CD4-positive, alpha-beta T cell (primary cell): Measurements from ENCODE around the gene FGF5. TPM values are rescaled to one million over a fixed set of nuclear protein-coding genes. Genes with fewer than 3 reads are reported as not detected.

Source experiments
- ATAC-seq: fragments of 200-7000 bp; cut with Tn5 transposase; one replicate; pipeline ENCODE4 v1.10.0; 2022; ENCODE audit warnings: mild to moderate bottlenecking; ENCODE audit not compliant: poor library complexity
- CTCF ChIA-PET: fragments of 350-600 bp; sonication (Branson Sonifier 250); formaldehyde crosslinking; loops from one replicate; lab custom pipeline; 2021; ENCODE audit warnings: antibody characterized with exemption, inconsistent platforms; lab: Charles Lee
- POLR2A ChIA-PET: fragments of 350-600 bp; sonication (Branson Sonifier 250); formaldehyde crosslinking; loops from one replicate; lab custom pipeline; 2021; ENCODE audit warnings: antibody characterized with exemption, inconsistent platforms; lab: Charles Lee
- DNase-seq, 14 experiments: peaks; one replicate each; pipeline ENCODE4 v3.0.0-alpha.2; 2013 to 2020; ENCODE audit warnings: mixed read lengths in 2 of 14
- H3K27ac ChIP-seq, 2 donors: one replicate each; pipeline versions ENCODE4 v1.5.1 to v1.7.0; 2013; ENCODE audit warnings: low read length in 2 of 2, low read depth in 1 of 2, mild to moderate bottlenecking in 1 of 2
- H3K27me3 ChIP-seq, 2 experiments: 1 replicate in 1 of 2; 2 replicates in 1 of 2; pipeline versions ENCODE4 v1.6.1 to v1.7.0; 2013; ENCODE audit warnings: low read length in 2 of 2, control low read depth in 1 of 2, mild to moderate bottlenecking in 1 of 2, moderate library complexity in 1 of 2; ENCODE audit not compliant: insufficient read depth in 2 of 2, control insufficient read depth in 1 of 2
- H3K36me3 ChIP-seq: one replicate; pipeline ENCODE4 v1.6.1; 2013; ENCODE audit warnings: low read length, control low read depth; ENCODE audit not compliant: insufficient read depth
- H3K4me1 ChIP-seq: one replicate; pipeline ENCODE4 v1.6.1; 2013; ENCODE audit warnings: low read length, control low read depth; ENCODE audit not compliant: insufficient read depth
- H3K4me3 ChIP-seq: one replicate; pipeline ENCODE4 v1.5.1; 2013; ENCODE audit warnings: mild to moderate bottlenecking, low read length, moderate library complexity
- H3K9me3 ChIP-seq, 2 experiments: 1 replicate in 1 of 2; 2 replicates in 1 of 2; pipeline versions ENCODE4 v1.6.1 to v1.7.0; 2013; ENCODE audit warnings: low read length in 2 of 2, mild to moderate bottlenecking in 2 of 2, control low read depth in 1 of 2, moderate library complexity in 1 of 2; ENCODE audit not compliant: control insufficient read depth in 1 of 2, insufficient read depth in 1 of 2
- H3K27ac Mint-ChIP-seq: one replicate; pipeline ENCODE4 v1.8.0; 2020; ENCODE audit warnings: mixed read lengths
- H3K27me3 Mint-ChIP-seq: one replicate; pipeline ENCODE4 v1.8.0; 2021; ENCODE audit warnings: mixed read lengths
- H3K36me3 Mint-ChIP-seq: one replicate; pipeline ENCODE4 v1.8.0; 2021; ENCODE audit warnings: low read depth, mixed read lengths
- H3K4me1 Mint-ChIP-seq: one replicate; pipeline ENCODE4 v1.8.0; 2021; ENCODE audit warnings: low read depth, mixed read lengths
- H3K4me3 Mint-ChIP-seq: one replicate; pipeline ENCODE4 v1.8.0; 2020; ENCODE audit warnings: mild to moderate bottlenecking, mixed read lengths
- H3K9me3 Mint-ChIP-seq: one replicate; pipeline ENCODE4 v1.8.0; 2020; ENCODE audit warnings: mixed read lengths
- intact Hi-C, 2 experiments: fragments of 100-400 bp; cut with DNase I in 1 of 2; cut with micrococcal nuclease in 1 of 2; formaldehyde crosslinking; loops; one replicate each; pipeline versions ENCODE4 v1.15.1 to v1.9.0; 2023 to 2025; cut with DNase I, micrococcal nuclease
- total RNA-seq, 174 experiments: library from RNA in 2 of 174; stranded (reverse) in 2 of 174; gene quantifications; one replicate each; pipeline ENCODE4 v1.2.3 and lab custom pipeline; 2021 to 2026
- TF ChIP-seq, protein P1 (sequence below): fragments of 200-600 bp; IDR thresholded peaks from one replicate; pipeline ENCODE4 v1.8.0; 2022; ENCODE audit warnings: antibody characterized with exemption, mild to moderate bottlenecking

The FGF5 gene
- total RNA-seq, 2 experiments from 2014 or later, result 0.05 to 0.06 TPM

DNA sequence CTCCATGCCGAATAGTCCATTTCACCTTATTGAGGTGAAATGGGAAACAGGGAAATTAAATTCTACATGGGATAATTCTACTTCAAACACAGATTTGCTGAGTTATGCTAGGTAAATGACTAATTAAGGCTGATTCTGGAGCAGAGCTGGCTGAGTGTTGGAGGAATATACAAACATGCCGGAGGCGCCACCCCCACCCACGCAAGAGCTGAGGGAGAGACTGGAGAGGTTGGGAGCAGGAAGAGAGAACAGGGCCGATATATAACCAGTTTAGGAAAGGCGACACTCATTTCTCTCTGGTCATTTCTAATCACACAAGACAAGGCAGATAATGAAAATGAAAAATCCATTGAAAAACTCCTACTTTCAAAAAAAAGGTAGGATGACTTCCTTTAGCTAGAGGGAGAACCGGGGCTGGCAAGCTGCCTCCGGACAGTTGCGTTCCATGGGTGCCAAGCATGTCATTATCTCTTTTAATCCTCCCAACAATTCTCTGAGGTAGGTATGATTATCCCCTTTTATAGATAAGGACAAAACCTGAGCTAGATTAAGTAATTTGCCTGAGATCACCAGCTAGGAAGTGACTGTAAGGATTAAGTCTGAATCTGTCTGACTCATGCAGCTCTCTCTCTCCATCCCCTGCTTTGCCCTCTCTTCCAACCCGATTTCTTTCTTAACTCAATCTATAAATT lies 41.5 kb downstream of the FGF5 start:
- ATAC-seq, result no peak
- POLR2A ChIA-PET, result no interaction called here
- Histone ChIP-seq H3K4me3 (no peak overlapping the region), H3K27me3 (peaks cover 0 to 15% of the 10 kb centered on the region in 2 experiments), H3K27ac (no peak overlapping the region), H3K4me1 (no peaks in the 10 kb centered on the region), H3K9me3 (peaks cover 0 to 3% of the 10 kb centered on the region in 2 experiments), H3K36me3 (no peaks in the 10 kb centered on the region)
- no peaks in the 10 kb centered on the region for H3K4me1 Mint-ChIP-seq
- H3K4me3 Mint-ChIP-seq, result no peak overlapping the region
- H3K36me3 Mint-ChIP-seq, result no peaks in the 10 kb centered on the region
- CTCF ChIA-PET, result no interaction called here
- H3K27me3 Mint-ChIP-seq, result peaks cover 62% of the 10 kb centered on the region
- TF ChIP-seq, protein P1, sequence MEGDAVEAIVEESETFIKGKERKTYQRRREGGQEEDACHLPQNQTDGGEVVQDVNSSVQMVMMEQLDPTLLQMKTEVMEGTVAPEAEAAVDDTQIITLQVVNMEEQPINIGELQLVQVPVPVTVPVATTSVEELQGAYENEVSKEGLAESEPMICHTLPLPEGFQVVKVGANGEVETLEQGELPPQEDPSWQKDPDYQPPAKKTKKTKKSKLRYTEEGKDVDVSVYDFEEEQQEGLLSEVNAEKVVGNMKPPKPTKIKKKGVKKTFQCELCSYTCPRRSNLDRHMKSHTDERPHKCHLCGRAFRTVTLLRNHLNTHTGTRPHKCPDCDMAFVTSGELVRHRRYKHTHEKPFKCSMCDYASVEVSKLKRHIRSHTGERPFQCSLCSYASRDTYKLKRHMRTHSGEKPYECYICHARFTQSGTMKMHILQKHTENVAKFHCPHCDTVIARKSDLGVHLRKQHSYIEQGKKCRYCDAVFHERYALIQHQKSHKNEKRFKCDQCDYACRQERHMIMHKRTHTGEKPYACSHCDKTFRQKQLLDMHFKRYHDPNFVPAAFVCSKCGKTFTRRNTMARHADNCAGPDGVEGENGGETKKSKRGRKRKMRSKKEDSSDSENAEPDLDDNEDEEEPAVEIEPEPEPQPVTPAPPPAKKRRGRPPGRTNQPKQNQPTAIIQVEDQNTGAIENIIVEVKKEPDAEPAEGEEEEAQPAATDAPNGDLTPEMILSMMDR, result no peak
- intact Hi-C loops, result no loop called here
- no peaks in the 10 kb centered on the region for H3K9me3 Mint-ChIP-seq
- no peak overlapping the region for H3K27ac Mint-ChIP-seq
- DNase-seq, result no peak

DNA sequence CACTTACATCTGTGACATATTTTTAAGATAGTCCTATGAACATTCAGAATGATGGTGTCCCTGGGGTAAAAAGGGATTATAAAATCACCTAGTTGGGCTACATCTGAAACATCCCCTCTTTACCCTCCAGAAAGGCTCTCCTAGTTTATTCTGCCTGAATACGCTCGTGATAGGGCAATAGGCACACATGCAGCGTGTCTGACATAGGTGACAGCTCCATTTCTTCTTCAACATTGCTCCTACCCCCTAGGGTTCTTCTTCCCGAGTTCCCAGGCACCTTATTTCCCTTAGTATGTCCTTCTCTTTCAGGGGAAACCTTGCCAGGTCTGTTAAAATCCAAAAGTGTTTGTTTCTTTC lies 42.0 kb downstream of the FGF5 start:
- Mint-ChIP-seq H3K27ac (no peak overlapping the region), H3K9me3 (no peaks in the 10 kb centered on the region), H3K4me1 (no peaks in the 10 kb centered on the region), H3K27me3 (peaks cover 62% of the 10 kb centered on the region), H3K4me3 (no peak overlapping the region), H3K36me3 (no peaks in the 10 kb centered on the region)
- Histone ChIP-seq H3K4me3 (no peak overlapping the region), H3K4me1 (no peaks in the 10 kb centered on the region), H3K27ac (no peak overlapping the region), H3K9me3 (no peaks in the 10 kb centered on the region), H3K27me3 (peaks cover 0 to 15% of the 10 kb centered on the region in 2 experiments), H3K36me3 (no peaks in the 10 kb centered on the region)
- DNase-seq, result no peak
- no peak for ATAC-seq
- intact Hi-C loops, result no loop called here
- ChIA-PET CTCF (no interaction called here), POLR2A (no interaction called here)
- TF ChIP-seq, protein P1, result no peak

DNA sequence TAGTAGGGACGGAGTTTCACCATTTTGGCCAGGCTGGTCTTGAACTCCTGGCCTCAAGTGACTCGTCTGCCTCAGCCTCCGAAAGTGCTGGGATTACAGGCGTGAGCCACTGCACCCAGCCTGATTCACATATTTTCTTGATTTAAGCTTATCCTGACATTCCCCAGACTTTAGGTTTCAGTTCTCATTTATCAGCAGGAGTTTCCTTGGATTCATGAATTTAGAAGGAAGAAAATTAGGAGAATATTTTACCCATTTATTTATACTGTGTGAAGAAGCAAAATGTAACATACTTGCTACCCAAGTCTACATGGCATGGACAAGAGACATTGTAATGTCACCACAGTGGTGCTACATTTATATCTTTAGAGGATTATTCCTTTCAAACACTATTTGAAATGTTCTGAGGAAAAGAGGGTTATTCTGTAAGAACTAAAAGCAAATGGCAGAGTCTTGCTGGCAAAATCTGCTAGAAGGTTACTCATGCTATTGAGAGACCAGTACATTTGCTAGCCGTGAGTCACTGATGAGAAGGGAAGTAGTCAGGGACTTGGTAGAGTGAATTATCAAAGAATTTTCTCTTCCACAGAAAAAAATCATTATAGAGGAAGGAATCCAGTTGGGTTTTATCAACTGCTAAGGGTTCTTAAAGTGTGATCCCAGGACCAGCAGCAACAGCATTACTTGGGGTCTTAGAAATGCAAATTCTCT lies 43.0 kb downstream of the FGF5 start:
- Mint-ChIP-seq H3K36me3 (no peaks in the 10 kb centered on the region), H3K27me3 (peaks cover 59% of the 10 kb centered on the region), H3K4me3 (no peak overlapping the region), H3K4me1 (no peaks in the 10 kb centered on the region), H3K9me3 (no peaks in the 10 kb centered on the region), H3K27ac (no peak overlapping the region)
- Histone ChIP-seq H3K36me3 (no peaks in the 10 kb centered on the region), H3K4me1 (no peaks in the 10 kb centered on the region), H3K4me3 (no peak overlapping the region), H3K27me3 (peaks cover 0 to 15% of the 10 kb centered on the region in 2 experiments), H3K9me3 (no peaks in the 10 kb centered on the region), H3K27ac (no peak overlapping the region)
- DNase-seq (peak in 1 of 14 experiments; percentile 1), ATAC-seq (no peak)
- intact Hi-C loops, result no loop called here
- ChIA-PET POLR2A (no interaction called here), CTCF (no interaction called here)
- TF ChIP-seq, protein P1, result no peak
